Testis (tissue), 2 donors: Measurements from ENCODE around the gene ROBO1.

Experiments
- POLR2A ChIP-seq: fragments of 450-650 bp; IDR thresholded peaks from one replicate; pipeline ENCODE4 v1.6.1; 2017; ENCODE audit warnings: antibody characterized with exemption, mild to moderate bottlenecking, moderate library complexity
- TF ChIP-seq, protein P1 (sequence below), 3 experiments: fragments of 450-650 bp in 2 of 3; fragments of 200-600 bp in 1 of 3; sonication (generic) in 1 of 3; IDR thresholded peaks; one replicate each; pipeline ENCODE4 v1.5.1; 2016 to 2019; ENCODE audit warnings: antibody characterized with exemption in 3 of 3, mild to moderate bottlenecking in 2 of 3, moderate library complexity in 1 of 3

DNA sequence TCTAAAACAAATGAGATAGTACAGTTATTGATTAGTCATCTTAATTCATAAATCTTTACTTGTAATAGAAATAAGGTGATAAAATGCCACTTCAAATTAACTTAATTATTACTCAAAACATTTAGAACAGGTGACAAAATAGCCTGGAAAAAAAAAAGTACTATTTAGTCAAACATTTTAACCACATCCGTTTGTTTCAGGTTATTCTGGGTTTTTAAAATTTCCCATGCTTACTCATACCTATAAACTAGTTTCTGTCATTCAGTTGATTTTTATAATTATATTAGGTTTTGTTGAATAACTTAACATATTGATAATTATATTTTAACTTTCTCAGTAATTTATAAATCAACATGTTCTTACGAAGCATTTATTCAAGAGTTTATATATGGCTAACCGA is 483.0 kb downstream of the ROBO1 start:
- TF ChIP-seq, protein P1, sequence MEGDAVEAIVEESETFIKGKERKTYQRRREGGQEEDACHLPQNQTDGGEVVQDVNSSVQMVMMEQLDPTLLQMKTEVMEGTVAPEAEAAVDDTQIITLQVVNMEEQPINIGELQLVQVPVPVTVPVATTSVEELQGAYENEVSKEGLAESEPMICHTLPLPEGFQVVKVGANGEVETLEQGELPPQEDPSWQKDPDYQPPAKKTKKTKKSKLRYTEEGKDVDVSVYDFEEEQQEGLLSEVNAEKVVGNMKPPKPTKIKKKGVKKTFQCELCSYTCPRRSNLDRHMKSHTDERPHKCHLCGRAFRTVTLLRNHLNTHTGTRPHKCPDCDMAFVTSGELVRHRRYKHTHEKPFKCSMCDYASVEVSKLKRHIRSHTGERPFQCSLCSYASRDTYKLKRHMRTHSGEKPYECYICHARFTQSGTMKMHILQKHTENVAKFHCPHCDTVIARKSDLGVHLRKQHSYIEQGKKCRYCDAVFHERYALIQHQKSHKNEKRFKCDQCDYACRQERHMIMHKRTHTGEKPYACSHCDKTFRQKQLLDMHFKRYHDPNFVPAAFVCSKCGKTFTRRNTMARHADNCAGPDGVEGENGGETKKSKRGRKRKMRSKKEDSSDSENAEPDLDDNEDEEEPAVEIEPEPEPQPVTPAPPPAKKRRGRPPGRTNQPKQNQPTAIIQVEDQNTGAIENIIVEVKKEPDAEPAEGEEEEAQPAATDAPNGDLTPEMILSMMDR (IDR thresholded peaks at IDR 0.05), result no peak
- no peak for TF ChIP-seq POLR2A
